ENCODE measurements around the gene ANAPC2. TPM values are rescaled to one million over a fixed set of nuclear protein-coding genes. Genes with fewer than 3 reads are reported as not detected.

Gene ANAPC2
- total RNA-seq, 1 donor from 2014 or later = 71.7 TPM

- Mint-ChIP-seq H3K36me3 (ENCODE audit: low read depth) (no peaks in the 10 kb centered on the region), H3K27ac (ENCODE audit: unreplicated experiment) (peak overlapping the region; percentile 62), H3K9me3 (no peaks in the 10 kb centered on the region), H3K27me3 (ENCODE audit: low read depth) (no peaks in the 10 kb centered on the region), H3K4me1 (peaks cover 21% of the 10 kb centered on the region), H3K4me3 (peak overlapping the region; percentile 96)
- no peak for TF ChIP-seq CTCF (conservative IDR thresholded peaks at IDR 0.05)
- no peak for DNase-seq (ENCODE audit: low read depth, low spot score)
Measured at GRCh38 chr9:137190315-137190856, 2.0 kb upstream of the ANAPC2 start.

DNA sequence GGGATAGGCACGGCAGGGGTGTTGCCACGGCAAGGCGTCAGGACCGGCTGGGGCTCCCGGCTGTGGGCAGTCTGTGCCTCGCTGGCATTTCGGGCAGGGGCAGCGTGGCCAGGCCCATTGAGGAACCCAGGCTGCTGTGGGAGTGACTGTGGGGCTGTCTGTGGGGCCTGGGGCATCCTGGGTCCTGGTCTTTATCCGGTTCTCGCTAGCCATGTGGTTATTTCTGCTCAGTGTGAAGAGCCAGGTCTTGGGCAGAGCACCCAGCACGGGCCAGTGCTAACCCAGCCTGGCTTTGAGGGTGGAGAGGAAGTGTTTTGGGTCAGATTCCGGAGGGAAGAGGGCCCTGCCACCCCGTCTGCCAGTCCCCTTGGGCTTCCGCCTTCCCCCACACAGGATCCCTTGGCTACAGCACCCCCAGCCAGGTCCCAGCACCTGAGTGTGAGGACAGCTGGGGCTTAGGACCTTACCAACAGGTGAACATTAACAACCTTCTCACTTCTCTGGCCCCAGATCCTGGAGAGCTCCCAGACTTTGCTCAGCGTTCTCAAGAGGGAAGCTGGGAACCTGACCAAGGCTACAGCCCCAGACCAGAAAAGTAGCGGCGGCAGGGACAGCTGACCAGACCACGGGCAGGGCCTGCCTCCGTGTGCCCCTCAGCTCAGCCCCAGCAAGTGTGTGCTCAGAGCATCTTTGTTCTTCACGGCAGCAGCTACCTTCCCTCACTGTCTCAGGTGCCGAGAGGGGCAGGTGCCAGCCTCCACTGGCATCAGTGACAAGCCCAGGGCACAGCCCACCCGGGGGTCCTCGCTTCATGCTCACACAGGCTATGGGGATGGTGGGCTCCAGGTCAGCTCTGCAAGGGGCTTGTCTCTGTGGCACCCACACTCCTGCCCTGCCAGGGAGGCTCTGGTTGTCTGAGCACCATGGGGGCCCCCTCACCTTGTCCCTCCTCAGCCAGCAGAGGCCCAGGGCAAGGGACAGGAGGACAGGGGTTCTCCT, 1.2 kb upstream of the ANAPC2 start:
- Mint-ChIP-seq H3K27ac (ENCODE audit: unreplicated experiment) (peak overlapping the region; percentile 98), H3K27me3 (ENCODE audit: low read depth) (no peaks in the 10 kb centered on the region), H3K4me1 (peaks cover 21% of the 10 kb centered on the region), H3K4me3 (peak overlapping the region; percentile 96), H3K9me3 (no peaks in the 10 kb centered on the region), H3K36me3 (ENCODE audit: low read depth) (no peaks in the 10 kb centered on the region)
- no peak for DNase-seq (ENCODE audit: low read depth, low spot score)
- TF ChIP-seq CTCF (conservative IDR thresholded peaks at IDR 0.05) = no peak

- Mint-ChIP-seq H3K9me3 (no peaks in the 10 kb centered on the region), H3K36me3 (ENCODE audit: low read depth) (no peaks in the 10 kb centered on the region), H3K27me3 (ENCODE audit: low read depth) (no peaks in the 10 kb centered on the region), H3K4me1 (peaks cover 21% of the 10 kb centered on the region), H3K4me3 (peak overlapping the region; percentile 90), H3K27ac (ENCODE audit: unreplicated experiment) (peak overlapping the region; percentile 81)
- DNase-seq (ENCODE audit: low read depth, low spot score) = no peak
- TF ChIP-seq CTCF (conservative IDR thresholded peaks at IDR 0.05) = no peak
Measured at GRCh38 chr9:137188086-137188489, 272 bp downstream of the ANAPC2 start.

GRCh38 chr9:137187386-137187785, 974 bp downstream of the ANAPC2 start:
- Mint-ChIP-seq H3K27ac (ENCODE audit: unreplicated experiment) (no peak overlapping the region), H3K36me3 (ENCODE audit: low read depth) (no peaks in the 10 kb centered on the region), H3K4me3 (peak overlapping the region; percentile 90), H3K27me3 (ENCODE audit: low read depth) (no peaks in the 10 kb centered on the region), H3K9me3 (no peaks in the 10 kb centered on the region), H3K4me1 (peaks cover 21% of the 10 kb centered on the region)
- DNase-seq (ENCODE audit: low read depth, low spot score) = no peak
- no peak for TF ChIP-seq CTCF (conservative IDR thresholded peaks at IDR 0.05)

GRCh38 chr9:137186385-137186784, 2.0 kb downstream of the ANAPC2 start:
- TF ChIP-seq CTCF (conservative IDR thresholded peaks at IDR 0.05) = no peak
- Mint-ChIP-seq H3K27me3 (ENCODE audit: low read depth) (no peaks in the 10 kb centered on the region), H3K36me3 (ENCODE audit: low read depth) (no peaks in the 10 kb centered on the region), H3K4me1 (peaks cover 21% of the 10 kb centered on the region), H3K27ac (ENCODE audit: unreplicated experiment) (no peak overlapping the region), H3K9me3 (no peaks in the 10 kb centered on the region), H3K4me3 (peak overlapping the region; percentile 90)
- DNase-seq (ENCODE audit: low read depth, low spot score) = no peak

Measured in neural crest cell (in vitro differentiated cells).